ENCODE measurements around the gene ALG14. TPM values are rescaled to one million over a fixed set of nuclear protein-coding genes. Genes with fewer than 3 reads are reported as not detected.

Gene ALG14
- total and polyA plus RNA-seq, 2 donors (not counting 3 experiments of a cell fraction or from before 2014, with no cell fraction given) = 2.6 to 8.6 TPM

- dilution Hi-C loops (cut with MboI; ENCODE audit: extremely low pct_ligation_motif_present, low sequenced_read_pairs) (loop anchor here (25.0 kb wide), 1 partner anchor 123 kb away; no protein-coding TSS in a partner anchor), intact Hi-C loops (cut with micrococcal nuclease) (no loop called here)
- BruUV-seq (replicated peaks) = no TSS peak
- Histone ChIP-seq H3K4me2 (ENCODE audit: insufficient read depth, low read length) (no peak overlapping the region), H3K9ac (replicated peaks; ENCODE audit: extremely low read depth, insufficient read depth, low read length) (no peak overlapping the region), H3K27me3 (ENCODE audit: control insufficient read depth in 2 of 2, insufficient read depth in 2 of 2, low read length in 2 of 2) (no peaks in the 10 kb centered on the region), H3K4me3 (replicated peaks in 1 of 3; ENCODE audit: insufficient read depth in 1 of 3, low read depth in 1 of 3, low read length in 3 of 3) (no peak overlapping the region), H3K9me3 (replicated peaks; ENCODE audit: control insufficient read depth, insufficient read depth, low read length) (no peaks in the 10 kb centered on the region), H3K79me2 (ENCODE audit: control insufficient read depth, insufficient read depth, low read length) (no peaks in the 10 kb centered on the region), H4K20me1 (replicated peaks; ENCODE audit: control insufficient read depth, extremely low read depth, insufficient read depth, low read length) (no peaks in the 10 kb centered on the region), H2AFZ (ENCODE audit: low read depth, low read length) (no peak overlapping the region), H3K9me1 (replicated peaks; ENCODE audit: control insufficient read depth, extremely low read depth, insufficient read depth, low read length) (no peaks in the 10 kb centered on the region), H3K36me3 (ENCODE audit: control insufficient read depth in 2 of 2, extremely low read depth in 1 of 2, insufficient read depth in 2 of 2, low read length in 2 of 2) (no peaks in the 10 kb centered on the region), H3K4me1 (ENCODE audit: control insufficient read depth, extremely low read depth, insufficient read depth, low read length) (no peaks in the 10 kb centered on the region), H3K27ac (ENCODE audit: insufficient read depth, low read depth, low read length) (no peak overlapping the region)
- DNase-seq (ENCODE audit: low read depth, low spot score) = no peak
- no peak for TF ChIP-seq GATA2 (IDR thresholded peaks at IDR 0.05; ENCODE audit: insufficient read depth, insufficient read length, low read depth, low read length)
- no peak for TF ChIP-seq MAX (IDR thresholded peaks at IDR 0.05; ENCODE audit: insufficient read depth, insufficient read length)
- TF ChIP-seq, protein P1, sequence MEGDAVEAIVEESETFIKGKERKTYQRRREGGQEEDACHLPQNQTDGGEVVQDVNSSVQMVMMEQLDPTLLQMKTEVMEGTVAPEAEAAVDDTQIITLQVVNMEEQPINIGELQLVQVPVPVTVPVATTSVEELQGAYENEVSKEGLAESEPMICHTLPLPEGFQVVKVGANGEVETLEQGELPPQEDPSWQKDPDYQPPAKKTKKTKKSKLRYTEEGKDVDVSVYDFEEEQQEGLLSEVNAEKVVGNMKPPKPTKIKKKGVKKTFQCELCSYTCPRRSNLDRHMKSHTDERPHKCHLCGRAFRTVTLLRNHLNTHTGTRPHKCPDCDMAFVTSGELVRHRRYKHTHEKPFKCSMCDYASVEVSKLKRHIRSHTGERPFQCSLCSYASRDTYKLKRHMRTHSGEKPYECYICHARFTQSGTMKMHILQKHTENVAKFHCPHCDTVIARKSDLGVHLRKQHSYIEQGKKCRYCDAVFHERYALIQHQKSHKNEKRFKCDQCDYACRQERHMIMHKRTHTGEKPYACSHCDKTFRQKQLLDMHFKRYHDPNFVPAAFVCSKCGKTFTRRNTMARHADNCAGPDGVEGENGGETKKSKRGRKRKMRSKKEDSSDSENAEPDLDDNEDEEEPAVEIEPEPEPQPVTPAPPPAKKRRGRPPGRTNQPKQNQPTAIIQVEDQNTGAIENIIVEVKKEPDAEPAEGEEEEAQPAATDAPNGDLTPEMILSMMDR (IDR thresholded peaks at IDR 0.05; ENCODE audit: extremely low read depth in 1 of 2, insufficient read depth in 1 of 2, low read depth in 1 of 2, low read length in 2 of 2) = no peak
- TF ChIP-seq EZH2 (IDR thresholded peaks at IDR 0.05; ENCODE audit: borderline replicate concordance, low read depth, low read length, severe bottlenecking) = no peak
- TF ChIP-seq JUN (IDR thresholded peaks at IDR 0.05; ENCODE audit: borderline replicate concordance, insufficient read depth, insufficient read length, low read depth) = no peak
- no peak for TF ChIP-seq FOS (IDR thresholded peaks at IDR 0.05; ENCODE audit: borderline replicate concordance, insufficient read depth, low read length)
- no peak for TF ChIP-seq POLR2AphosphoS5 (IDR thresholded peaks at IDR 0.05; ENCODE audit: insufficient read depth, low read depth, low read length)
- no peak for TF ChIP-seq MYC (IDR thresholded peaks at IDR 0.05; ENCODE audit: low read depth, low read length)
- TF ChIP-seq POLR2A (IDR thresholded peaks at IDR 0.05; ENCODE audit: low read depth, low read length) = no peak
- ChIA-PET CTCF (interaction anchor here (1.3 kb wide), 1 partner anchor 8 kb away, joined by 4 read pairs; no protein-coding TSS in a partner anchor), POLR2A (no interaction called here)
- FAIRE-seq = no peak
Observed at GRCh38 chr1:95035536-95035935, 37.2 kb downstream of the ALG14 start.

Measured in endothelial cell of umbilical vein (primary cell).